ENCODE results near the gene ASIC1. TPM values are rescaled to one million over a fixed set of nuclear protein-coding genes. Genes with fewer than 3 reads are reported as not detected.

Gene ASIC1
- polyA plus RNA-seq, 1 donor from 2014 or later, result not detected

DNA sequence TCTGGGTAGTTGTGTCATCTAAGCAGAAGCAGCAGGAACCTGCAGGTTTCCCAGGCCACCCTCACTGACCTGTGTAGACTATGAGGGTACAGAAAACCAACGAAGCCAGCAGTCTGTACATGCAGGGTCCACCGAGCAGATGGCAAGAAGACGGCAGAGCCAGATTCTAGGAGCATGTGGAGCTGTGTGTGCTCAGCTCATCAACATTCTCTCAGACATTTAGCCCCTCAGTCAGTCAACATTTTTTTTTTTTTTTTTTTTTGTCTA lies 7.3 kb upstream of the ASIC1 start:
- H3K36me3 Mint-ChIP-seq, result no peaks in the 10 kb centered on the region

DNA sequence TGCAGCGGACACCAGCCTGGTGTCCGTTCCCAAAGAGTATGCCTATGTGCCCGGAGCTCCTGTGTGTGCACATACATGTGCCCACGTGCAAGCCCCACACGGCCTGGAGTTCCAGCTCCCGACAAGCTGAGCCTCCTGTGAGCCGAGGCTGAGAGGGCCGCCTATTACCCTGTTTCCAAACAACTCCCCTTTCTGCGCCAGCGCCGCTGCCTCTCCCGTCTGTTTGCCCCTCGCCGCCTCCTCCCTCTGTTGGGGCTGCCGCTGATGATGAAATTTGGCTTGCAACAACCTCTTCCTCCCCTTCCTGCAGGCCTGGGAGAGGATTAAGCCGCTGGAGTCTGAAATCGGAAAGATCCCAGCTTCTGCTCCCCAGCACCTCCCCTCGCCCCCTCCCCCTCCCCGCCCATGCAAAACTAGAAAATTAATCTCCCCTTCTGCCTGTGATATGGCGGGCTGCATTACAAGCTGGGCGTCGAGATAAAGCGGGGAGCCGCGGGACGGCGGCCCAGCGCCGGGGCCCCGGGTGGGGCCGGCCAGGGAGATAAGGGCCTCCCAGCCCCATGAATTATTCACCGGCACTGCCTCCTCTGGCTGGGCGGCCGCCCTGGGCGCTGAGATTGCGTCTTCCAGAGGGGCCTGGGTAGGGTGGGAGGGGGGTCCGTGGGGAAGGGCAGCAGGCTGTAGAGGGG lies 6.8 kb upstream of the ASIC1 start:
- peaks cover 20% of the 10 kb centered on the region for H3K27me3 Mint-ChIP-seq
- no peaks in the 10 kb centered on the region for H3K9me3 Mint-ChIP-seq
- H3K36me3 Mint-ChIP-seq, result no peaks in the 10 kb centered on the region
- H3K4me1 Mint-ChIP-seq, result peaks cover 0 to 3% (median 0%) of the 10 kb centered on the region in 3 donors
- no peak overlapping the region for H3K27ac Mint-ChIP-seq
- no peak overlapping the region for H3K4me3 Mint-ChIP-seq

More for the DNA sequence above, 7.3 kb upstream of the ASIC1 start:
- Mint-ChIP-seq H3K4me1 (peaks cover 0 to 3% (median 0%) of the 10 kb centered on the region in 3 donors), H3K4me3 (no peak overlapping the region), H3K9me3 (no peaks in the 10 kb centered on the region), H3K27me3 (peaks cover 19% of the 10 kb centered on the region), H3K27ac (no peak overlapping the region)

DNA sequence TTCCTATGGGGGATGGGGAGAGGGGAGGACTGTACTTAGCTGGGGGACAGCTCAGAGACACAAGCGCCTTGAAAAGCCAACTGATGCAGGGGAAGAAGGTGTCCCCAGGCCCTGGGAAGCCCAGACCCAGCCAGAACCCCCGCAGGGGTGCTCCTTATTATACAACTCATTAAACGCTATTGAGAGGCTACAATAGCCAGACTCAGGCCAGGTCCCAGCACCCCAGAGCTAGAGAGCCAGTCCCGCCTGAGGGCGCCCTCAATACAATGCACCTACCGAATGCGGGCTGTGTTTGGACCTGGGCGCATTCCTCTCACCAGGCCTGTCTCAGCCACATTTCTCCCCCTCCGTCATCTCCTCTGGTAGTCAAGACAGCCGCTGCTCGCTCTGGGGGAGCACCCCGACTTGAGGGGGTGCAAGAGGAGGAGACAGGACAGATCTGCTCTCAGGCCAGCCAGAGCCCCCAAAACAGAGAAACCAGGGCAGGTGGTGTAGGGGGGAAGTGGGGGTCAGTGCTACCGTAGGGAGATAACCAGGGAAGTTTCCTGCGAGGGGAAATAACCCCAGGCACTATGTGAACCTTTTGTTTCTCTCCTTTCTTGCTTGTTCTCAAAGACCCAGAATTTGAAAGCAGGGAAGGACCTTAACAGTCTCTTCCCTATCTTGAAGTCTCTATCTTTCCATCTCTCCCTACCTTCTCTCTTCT lies 6.1 kb upstream of the ASIC1 start:
- H3K27me3 Mint-ChIP-seq, result peaks cover 27% of the 10 kb centered on the region
- no peak overlapping the region for H3K4me3 Mint-ChIP-seq
- H3K27ac Mint-ChIP-seq, result peak overlapping the region in 1 of 3 donors; percentile 69

DNA sequence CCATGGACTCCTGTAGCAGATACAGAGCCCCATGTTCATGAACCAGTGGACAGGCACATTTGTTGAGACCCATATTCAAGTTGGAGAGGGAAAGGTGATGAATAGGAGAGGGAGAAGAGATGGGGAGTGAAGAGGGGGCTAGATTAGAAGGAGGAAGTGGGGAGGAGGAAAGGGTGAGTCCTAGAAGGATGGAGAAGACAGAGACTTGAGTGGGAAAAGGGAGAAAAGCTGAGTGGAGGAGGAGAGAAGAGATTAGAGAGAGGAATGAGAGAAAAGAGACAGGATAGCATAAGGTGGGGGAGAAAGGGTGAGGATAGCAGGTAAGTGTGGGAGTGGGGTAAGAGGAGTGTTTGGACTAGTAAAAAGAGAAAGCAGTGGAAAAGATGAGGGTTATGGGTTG lies 4.9 kb upstream of the ASIC1 start:
- H3K27me3 Mint-ChIP-seq, result peaks cover 36% of the 10 kb centered on the region
- no peaks in the 10 kb centered on the region for H3K9me3 Mint-ChIP-seq
- H3K36me3 Mint-ChIP-seq, result no peaks in the 10 kb centered on the region
- peaks cover 8 to 17% (median 14%) of the 10 kb centered on the region in 3 donors for H3K4me1 Mint-ChIP-seq
- no peak overlapping the region for H3K4me3 Mint-ChIP-seq
- no peak overlapping the region for H3K27ac Mint-ChIP-seq

More for the DNA sequence above, 6.1 kb upstream of the ASIC1 start:
- peaks cover 6 to 9% (median 7%) of the 10 kb centered on the region in 3 donors for H3K4me1 Mint-ChIP-seq
- no peaks in the 10 kb centered on the region for H3K9me3 Mint-ChIP-seq
- no peaks in the 10 kb centered on the region for H3K36me3 Mint-ChIP-seq

DNA sequence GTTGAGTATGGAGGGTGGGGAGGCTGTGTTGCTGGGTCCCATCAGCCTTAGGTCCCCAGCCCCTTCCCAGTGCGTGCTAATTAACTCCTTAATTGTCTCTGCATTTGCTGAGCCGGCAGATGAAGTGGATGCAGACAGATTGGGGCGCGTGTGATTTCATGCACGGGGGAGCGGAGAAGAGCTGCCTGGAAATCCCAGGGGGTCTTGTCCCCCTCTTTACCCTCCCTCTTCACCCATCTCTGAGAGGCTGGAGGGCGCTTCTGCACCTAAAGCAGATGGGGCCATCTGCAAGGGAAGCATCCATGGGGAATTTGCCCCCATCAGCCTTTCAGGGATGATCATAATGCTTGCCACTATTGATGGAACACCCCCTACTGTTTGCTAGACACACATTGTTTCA lies 4.4 kb upstream of the ASIC1 start:
- Mint-ChIP-seq H3K27me3 (peaks cover 36% of the 10 kb centered on the region), H3K9me3 (no peaks in the 10 kb centered on the region), H3K4me3 (no peak overlapping the region)

DNA sequence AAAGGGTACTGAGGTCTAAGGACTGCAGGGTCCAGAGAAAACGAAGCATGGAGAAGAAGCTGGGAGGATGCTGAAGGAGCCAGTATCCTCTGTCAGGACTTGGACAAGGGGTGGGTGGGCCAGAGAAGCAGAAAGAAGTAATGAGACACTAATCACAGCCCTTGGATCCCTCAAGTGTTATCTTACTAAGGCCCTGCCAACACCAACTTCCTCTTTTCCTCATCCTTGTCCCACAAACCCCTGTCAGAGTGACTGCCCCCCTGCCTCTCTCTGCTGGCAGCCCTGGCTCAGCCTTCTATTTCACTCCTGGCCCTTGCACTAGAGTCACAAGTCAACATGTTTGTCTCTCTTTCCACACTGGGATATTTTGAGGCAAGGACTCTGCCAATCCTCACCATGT lies 3.8 kb upstream of the ASIC1 start:
- H3K27me3 Mint-ChIP-seq, result peaks cover 37% of the 10 kb centered on the region
- H3K4me3 Mint-ChIP-seq, result no peak overlapping the region
- H3K4me1 Mint-ChIP-seq, result peaks cover 8 to 17% (median 14%) of the 10 kb centered on the region in 3 donors
- no peaks in the 10 kb centered on the region for H3K36me3 Mint-ChIP-seq
- H3K9me3 Mint-ChIP-seq, result no peaks in the 10 kb centered on the region
- H3K27ac Mint-ChIP-seq, result no peak overlapping the region

More for the DNA sequence above, 4.4 kb upstream of the ASIC1 start:
- no peak overlapping the region for H3K27ac Mint-ChIP-seq
- no peaks in the 10 kb centered on the region for H3K36me3 Mint-ChIP-seq
- H3K4me1 Mint-ChIP-seq, result peaks cover 8 to 17% (median 14%) of the 10 kb centered on the region in 3 donors

DNA sequence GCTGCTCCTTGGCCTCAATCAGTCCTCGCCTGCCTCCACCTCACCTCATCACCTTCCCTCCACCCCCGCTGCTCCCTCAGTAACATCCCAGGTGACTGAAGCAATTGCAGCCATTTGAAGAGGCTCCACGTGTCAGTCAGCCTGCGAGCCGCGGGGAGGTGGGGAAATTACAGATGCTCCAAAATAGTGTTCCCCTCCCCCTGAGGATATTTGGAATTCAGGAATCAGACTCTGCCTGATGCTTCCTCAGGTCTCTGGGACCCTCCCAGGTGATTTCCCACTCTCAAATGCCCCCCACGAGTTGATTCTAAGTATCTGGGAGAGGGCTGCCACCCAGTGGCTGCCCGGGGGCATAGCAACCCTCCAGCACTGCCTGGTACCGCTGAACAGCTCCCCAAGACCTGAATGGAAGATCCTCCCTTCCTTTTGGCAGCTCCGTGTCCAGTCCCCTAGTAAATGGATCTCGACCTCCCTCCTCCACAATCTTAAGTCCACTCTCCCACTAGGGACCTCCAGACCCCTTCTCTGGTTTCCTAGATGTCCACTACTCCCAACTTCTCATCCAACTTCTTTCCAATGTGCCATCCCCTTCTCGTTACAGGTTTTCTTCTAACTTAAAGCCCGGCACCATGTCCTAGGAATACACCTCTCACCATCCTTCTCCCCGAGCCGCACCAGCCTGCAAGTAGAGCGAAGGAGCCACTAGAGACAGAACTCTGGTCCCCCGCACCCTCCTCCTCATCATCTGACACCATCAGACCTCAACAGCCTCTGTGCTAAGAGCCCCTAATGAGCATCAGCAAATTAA lies 1.4 kb upstream of the ASIC1 start:
- H3K9me3 Mint-ChIP-seq, result no peaks in the 10 kb centered on the region
- H3K27me3 Mint-ChIP-seq, result peaks cover 34% of the 10 kb centered on the region
- H3K4me3 Mint-ChIP-seq, result peak overlapping the region; percentile 27 to 91 (median 70)
- H3K27ac Mint-ChIP-seq, result peak overlapping the region in 1 of 3 donors; percentile 2
- H3K4me1 Mint-ChIP-seq, result peaks cover 8 to 15% (median 14%) of the 10 kb centered on the region in 3 donors
- no peaks in the 10 kb centered on the region for H3K36me3 Mint-ChIP-seq

DNA sequence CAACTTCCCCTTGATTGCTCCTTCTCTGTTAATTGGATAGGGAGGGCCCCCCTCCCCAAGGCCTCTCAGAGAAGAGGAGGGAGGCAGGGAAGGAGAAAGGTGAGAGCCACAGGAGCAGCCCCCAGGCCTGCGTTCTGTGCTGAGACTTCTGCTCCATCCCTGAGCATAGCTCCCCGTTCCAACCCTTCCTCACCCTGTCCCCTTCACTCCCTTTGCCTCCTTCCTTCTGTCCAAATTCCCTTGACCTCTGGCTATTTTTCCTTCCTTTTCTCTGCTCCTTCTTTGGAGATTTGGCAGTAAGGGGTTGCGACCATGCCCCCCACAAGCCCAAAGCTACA lies 788 bp upstream of the ASIC1 start:
- Mint-ChIP-seq H3K36me3 (no peaks in the 10 kb centered on the region), H3K4me1 (peaks cover 8 to 15% (median 14%) of the 10 kb centered on the region in 3 donors), H3K9me3 (no peaks in the 10 kb centered on the region), H3K27me3 (peaks cover 39% of the 10 kb centered on the region), H3K27ac (peak overlapping the region in 2 of 3 donors; percentile 2 to 43), H3K4me3 (peak overlapping the region; percentile 50 to 91 (median 86))

DNA sequence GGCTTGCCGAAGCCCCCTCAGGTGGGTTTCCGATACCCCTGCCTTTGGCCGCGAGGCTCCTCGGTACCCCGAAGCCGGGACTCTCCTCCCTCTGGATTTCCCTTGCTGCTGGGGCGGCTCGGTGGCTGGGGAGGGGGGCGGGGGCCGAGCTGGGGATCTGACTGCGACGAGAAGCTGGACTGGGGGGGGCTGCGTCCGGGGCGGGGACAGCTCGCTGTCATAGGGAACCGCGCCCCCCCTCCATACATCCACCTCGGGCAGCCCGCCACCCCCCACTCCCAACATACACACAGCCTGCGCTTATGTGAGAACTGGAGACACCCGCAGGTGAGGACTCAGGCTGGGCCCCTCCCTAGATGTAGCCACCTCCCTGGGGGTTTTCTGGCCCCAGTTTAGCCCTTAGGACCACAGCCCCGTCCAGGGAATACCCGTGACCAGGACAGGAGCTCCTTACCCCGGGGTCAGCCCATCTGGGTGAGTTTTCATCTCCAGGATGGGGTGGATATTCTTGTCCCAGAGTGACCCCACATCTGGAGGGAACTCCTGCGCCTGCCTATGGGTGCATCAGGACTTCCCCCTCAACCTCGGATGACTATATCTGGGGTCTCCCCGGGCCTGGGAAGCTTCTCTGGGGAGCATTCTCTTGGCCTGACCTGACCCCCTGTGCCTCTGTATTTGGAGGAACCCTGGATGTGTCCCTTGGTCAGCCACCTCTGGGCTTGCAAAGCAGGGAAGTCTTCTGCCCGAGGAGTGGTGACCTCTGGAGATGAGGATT lies 687 bp downstream of the ASIC1 start:
- H3K27me3 Mint-ChIP-seq, result peaks cover 47% of the 10 kb centered on the region

DNA sequence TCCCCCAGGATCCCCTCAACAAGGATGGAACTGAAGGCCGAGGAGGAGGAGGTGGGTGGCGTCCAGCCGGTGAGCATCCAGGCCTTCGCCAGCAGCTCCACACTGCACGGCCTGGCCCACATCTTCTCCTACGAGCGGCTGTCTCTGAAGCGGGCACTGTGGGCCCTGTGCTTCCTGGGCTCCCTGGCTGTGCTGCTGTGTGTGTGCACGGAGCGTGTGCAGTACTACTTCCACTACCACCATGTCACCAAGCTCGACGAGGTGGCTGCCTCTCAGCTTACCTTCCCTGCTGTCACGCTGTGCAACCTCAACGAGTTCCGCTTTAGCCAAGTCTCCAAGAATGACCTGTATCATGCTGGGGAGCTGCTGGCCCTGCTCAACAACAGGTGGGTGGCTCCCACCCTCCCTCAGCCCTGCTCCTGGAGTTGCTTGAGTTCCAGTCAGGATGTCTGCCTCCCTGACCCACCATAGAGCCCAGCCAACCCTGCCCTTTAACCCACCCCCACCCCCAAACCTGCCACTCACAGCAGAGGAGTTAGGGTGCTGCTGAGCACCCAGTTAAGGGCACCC lies 1.4 kb downstream of the ASIC1 start:
- peaks cover 8 to 14% (median 14%) of the 10 kb centered on the region in 3 donors for H3K4me1 Mint-ChIP-seq
- no peaks in the 10 kb centered on the region for H3K9me3 Mint-ChIP-seq
- H3K27me3 Mint-ChIP-seq, result peaks cover 50% of the 10 kb centered on the region
- H3K36me3 Mint-ChIP-seq, result no peaks in the 10 kb centered on the region
- peak overlapping the region; percentile 41 to 77 (median 60) for H3K4me3 Mint-ChIP-seq
- H3K27ac Mint-ChIP-seq, result no peak overlapping the region

More for the DNA sequence above, 687 bp downstream of the ASIC1 start:
- Mint-ChIP-seq H3K4me3 (peak overlapping the region in 3 of 4 donors; percentile 54 to 77 (median 67)), H3K4me1 (peaks cover 8 to 14% (median 14%) of the 10 kb centered on the region in 3 donors), H3K9me3 (no peaks in the 10 kb centered on the region), H3K27ac (no peak overlapping the region), H3K36me3 (no peaks in the 10 kb centered on the region)

DNA sequence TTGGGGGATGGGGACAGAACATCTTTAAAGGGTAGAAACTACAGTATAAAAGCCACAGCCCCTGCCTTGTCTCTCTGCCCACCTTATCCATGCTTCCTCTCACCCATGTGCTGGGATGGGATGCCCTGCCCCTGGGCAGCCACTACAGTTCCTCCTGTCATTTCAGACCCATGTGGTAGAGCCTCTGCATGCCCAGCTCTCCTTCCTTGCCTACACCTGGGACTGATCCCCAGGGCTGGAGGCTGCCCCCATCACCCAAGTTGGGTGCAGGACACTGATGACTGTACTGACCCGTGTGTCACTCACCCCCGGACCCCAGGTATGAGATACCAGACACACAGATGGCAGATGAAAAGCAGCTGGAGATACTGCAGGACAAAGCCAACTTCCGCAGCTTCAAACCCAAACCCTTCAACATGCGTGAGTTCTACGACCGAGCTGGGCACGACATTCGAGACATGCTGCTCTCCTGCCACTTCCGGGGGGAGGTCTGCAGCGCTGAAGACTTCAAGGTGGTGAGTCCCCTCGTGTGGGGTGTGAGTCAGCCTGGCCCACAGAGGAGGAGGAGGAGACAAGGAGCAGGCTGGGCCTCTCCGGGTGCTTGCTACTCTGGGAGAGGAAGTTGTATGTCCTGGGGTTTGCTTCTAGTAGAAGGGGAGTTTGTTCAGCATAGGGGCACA lies 2.2 kb downstream of the ASIC1 start:
- Mint-ChIP-seq H3K4me1 (peaks cover 8 to 14% (median 14%) of the 10 kb centered on the region in 3 donors), H3K27me3 (peaks cover 50% of the 10 kb centered on the region), H3K4me3 (peak overlapping the region in 3 of 4 donors; percentile 51 to 55 (median 51)), H3K9me3 (no peaks in the 10 kb centered on the region), H3K36me3 (no peaks in the 10 kb centered on the region), H3K27ac (no peak overlapping the region)

DNA sequence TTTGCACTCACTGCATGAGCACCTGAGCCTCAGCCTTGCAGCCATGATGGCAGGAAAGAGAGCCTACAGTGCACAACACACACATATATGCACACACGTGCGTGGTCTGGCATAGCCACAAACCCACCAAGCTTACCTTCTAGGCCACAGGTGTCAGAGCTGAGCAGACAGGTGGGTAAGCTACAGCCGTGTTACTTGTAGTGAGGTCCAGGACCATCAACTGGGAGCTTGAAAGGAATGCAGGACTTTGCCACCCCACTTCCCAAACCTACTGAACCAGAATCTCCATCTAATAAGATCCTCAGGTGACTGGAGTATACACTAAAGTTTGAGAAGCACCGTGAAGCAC lies 2.7 kb downstream of the ASIC1 start:
- H3K27ac Mint-ChIP-seq, result no peak overlapping the region
- H3K4me3 Mint-ChIP-seq, result peak overlapping the region in 2 of 4 donors; percentile 51 to 55
- H3K9me3 Mint-ChIP-seq, result no peaks in the 10 kb centered on the region
- H3K36me3 Mint-ChIP-seq, result no peaks in the 10 kb centered on the region
- H3K4me1 Mint-ChIP-seq, result peaks cover 8 to 14% (median 14%) of the 10 kb centered on the region in 3 donors
- H3K27me3 Mint-ChIP-seq, result peaks cover 50% of the 10 kb centered on the region

DNA sequence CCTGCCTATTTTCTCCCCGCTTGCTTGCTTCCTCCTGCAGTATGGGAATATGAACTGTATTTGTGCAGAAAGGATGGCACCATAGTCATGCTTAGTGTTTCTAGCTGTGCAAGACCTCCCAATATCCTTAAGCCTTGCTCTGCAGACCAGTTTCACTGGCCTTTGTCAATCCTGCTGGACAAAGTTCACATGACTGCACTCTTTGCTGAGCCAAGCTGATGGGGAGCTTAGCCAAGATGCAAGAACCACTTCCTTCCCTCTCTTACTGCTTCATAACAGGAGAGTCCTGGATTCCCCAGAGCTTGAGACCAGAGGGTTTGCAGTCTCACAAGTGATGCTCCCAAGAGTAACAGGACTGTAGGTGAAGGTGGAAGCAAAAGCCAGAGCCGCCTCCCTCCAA lies 3.8 kb downstream of the ASIC1 start:
- Mint-ChIP-seq H3K36me3 (no peaks in the 10 kb centered on the region), H3K4me3 (no peak overlapping the region), H3K27ac (no peak overlapping the region)

More for the DNA sequence above, 3.8 kb downstream of the ASIC1 start:
- Mint-ChIP-seq H3K4me1 (peaks cover 2 to 9% (median 8%) of the 10 kb centered on the region in 3 donors), H3K9me3 (no peaks in the 10 kb centered on the region), H3K27me3 (peaks cover 43% of the 10 kb centered on the region)
